Gastrocnemius medialis (tissue), 4 donors: ENCODE measurements around the gene EFNA5.

Source experiments
- POLR2A ChIP-seq, 2 donors: fragments of 450-650 bp; IDR thresholded peaks; one replicate each; pipeline ENCODE4 v1.6.1; 2017; ENCODE audit warnings: antibody characterized with exemption in 2 of 2, mild to moderate bottlenecking in 2 of 2, moderate library complexity in 2 of 2
- TF ChIP-seq, protein P1 (sequence below), 5 experiments: fragments of 450-650 bp in 3 of 5; fragments of 200-600 bp in 2 of 5; sonication (generic) in 2 of 5; IDR thresholded peaks in 4 of 5; conservative IDR thresholded peaks in 1 of 5; 1 replicate in 4 of 5; 2 replicates in 1 of 5; pipeline ENCODE4 v1.5.1; 2016 to 2019; ENCODE audit warnings: antibody characterized with exemption in 5 of 5, mild to moderate bottlenecking in 3 of 5, moderate library complexity in 3 of 5

DNA sequence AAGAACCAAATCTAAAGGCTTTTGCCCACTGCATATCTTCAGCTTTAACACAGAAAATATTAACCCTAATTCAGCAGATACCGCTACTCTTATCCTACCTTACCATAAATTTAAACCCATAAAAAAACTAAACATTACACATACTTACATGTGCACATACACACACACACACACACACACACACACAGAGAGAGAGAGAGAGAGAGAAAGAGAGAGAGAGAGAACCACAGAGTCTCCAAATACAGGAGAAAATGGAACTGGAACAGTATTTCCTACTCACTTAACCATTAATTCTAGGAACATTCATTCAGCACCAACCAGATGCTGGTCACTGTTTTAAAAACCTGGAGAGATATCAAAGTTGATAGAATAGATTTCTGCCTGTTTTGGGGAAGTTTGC lies 53.7 kb downstream of the EFNA5 start:
- TF ChIP-seq, protein P1, sequence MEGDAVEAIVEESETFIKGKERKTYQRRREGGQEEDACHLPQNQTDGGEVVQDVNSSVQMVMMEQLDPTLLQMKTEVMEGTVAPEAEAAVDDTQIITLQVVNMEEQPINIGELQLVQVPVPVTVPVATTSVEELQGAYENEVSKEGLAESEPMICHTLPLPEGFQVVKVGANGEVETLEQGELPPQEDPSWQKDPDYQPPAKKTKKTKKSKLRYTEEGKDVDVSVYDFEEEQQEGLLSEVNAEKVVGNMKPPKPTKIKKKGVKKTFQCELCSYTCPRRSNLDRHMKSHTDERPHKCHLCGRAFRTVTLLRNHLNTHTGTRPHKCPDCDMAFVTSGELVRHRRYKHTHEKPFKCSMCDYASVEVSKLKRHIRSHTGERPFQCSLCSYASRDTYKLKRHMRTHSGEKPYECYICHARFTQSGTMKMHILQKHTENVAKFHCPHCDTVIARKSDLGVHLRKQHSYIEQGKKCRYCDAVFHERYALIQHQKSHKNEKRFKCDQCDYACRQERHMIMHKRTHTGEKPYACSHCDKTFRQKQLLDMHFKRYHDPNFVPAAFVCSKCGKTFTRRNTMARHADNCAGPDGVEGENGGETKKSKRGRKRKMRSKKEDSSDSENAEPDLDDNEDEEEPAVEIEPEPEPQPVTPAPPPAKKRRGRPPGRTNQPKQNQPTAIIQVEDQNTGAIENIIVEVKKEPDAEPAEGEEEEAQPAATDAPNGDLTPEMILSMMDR (IDR thresholded peaks at IDR 0.05 in 4 of 5, conservative IDR thresholded peaks at IDR 0.05 in 1 of 5) = no peak
- no peak for TF ChIP-seq POLR2A (IDR thresholded peaks at IDR 0.05)
